Astrocyte (in vitro differentiated cells and primary cell): ENCODE measurements around the gene POU2F1.

Experiments
- CTCF ChIP-seq: IDR thresholded peaks from 2 replicates; pipeline ENCODE4 v1.5.1; 2011; ENCODE audit warnings: low read depth, mild to moderate bottlenecking, inconsistent platforms, low read length, moderate library complexity; ENCODE audit not compliant: insufficient read depth
- EZH2 ChIP-seq: IDR thresholded peaks from 2 replicates; pipeline ENCODE4 v1.6.1; 2012; ENCODE audit warnings: mild to moderate bottlenecking, low read length, inconsistent platforms; ENCODE audit not compliant: insufficient read depth

- TF ChIP-seq CTCF (no peak), EZH2 (no peak)
Measured at GRCh38 chr1:167209044-167209443, 11.6 kb upstream of the POU2F1 start.
